ENCODE results near the gene PARD3B.

PARD3B gene

DNA sequence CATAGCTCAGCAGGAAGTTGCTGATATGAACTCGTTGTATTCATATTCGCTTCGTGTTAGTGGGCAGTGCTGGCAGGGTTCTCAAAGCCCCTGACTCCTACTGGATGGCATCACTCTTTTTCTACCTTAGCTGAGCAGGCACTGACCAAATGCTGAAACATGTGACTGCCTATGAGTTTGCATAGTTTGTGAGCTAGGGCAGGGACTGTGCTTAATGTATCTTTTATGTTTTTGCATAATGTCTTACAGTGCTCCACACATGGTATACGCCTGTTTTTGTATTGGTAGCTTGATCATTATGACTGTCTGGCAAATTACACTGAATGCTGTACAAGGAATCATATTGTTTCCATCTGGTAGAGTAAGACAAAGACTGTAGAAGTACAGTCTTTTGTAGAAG lies 305.3 kb downstream of the PARD3B start:
- no peak for DNase-seq

DNA sequence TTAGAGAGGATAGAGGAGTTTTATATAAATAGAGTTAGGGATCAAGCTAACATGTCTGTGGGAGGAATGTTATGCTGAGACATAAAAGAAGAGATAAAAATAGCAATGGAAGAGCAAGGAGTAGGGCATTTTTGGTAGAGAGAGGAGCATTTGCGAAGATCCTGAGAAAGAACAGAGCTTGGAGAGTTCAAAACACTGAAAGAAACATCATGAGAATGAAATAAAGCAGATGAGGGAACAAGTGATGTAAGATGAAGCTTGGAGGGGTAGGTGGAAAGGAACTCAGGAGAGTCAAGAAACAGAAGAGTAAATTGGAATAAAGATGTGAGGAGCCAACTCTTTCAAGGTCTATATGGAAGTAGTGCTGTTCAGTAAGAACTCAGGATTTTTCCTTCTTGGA lies 308.6 kb downstream of the PARD3B start:
- no peak for DNase-seq

DNA sequence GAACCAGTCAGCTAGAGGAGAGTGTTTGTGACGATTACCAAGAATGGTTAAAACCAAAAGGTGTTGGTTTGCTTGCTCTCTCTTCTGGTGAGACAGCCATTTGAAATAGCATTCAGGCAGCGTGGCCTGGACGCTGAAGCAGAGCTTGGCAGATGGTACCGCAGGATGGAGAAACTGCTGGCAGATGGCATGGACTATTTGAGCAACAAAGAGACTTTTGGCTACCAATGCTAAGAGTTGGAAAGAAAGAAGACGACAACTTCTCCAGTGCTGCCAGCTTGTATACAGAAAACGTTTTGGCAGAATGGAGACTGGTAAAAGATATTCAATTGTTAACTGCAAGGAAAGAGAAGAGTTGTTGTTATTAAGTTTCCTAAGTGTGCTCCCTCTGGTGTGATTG lies 315.0 kb downstream of the PARD3B start:
- DNase-seq = no peak

DNA sequence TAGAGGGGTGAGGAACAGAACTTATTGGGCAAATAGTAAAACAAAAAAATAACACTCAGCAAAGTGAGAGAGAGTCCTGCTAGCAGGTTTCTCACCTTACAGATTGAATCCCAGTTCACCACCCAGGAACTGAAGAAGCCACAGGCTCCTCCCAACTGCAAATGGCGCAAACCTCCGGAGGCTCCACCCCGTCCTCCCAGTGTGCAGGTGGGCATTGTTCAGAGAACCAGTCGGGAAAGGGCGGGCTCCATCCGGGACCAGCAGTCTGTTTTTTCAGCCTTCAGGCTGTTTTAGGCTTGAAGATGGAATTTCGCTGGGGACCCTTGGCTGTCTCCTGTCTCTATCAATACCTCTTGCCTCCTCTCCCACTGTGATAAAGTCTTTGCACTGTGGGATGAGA lies 317.5 kb downstream of the PARD3B start:
- DNase-seq = no peak

DNA sequence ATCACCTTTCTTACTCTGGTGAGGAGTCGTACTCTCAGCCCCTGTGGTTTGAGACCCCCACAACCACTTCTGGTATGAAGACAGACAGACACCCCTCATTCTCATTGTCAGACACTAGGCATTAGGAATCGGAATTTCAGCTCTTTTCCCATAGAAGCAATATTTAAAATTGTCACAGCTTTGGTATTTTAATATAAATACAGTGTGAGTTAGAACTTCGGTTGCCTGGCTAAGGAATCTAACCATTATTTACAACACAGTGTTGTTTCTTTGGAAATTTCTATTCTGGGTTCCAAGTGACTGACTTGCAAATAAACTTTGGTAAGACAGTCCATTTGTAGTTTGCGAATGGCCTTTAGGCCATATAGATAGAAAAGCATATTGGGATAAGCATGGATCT lies 318.1 kb downstream of the PARD3B start:
- DNase-seq = no peak

DNA sequence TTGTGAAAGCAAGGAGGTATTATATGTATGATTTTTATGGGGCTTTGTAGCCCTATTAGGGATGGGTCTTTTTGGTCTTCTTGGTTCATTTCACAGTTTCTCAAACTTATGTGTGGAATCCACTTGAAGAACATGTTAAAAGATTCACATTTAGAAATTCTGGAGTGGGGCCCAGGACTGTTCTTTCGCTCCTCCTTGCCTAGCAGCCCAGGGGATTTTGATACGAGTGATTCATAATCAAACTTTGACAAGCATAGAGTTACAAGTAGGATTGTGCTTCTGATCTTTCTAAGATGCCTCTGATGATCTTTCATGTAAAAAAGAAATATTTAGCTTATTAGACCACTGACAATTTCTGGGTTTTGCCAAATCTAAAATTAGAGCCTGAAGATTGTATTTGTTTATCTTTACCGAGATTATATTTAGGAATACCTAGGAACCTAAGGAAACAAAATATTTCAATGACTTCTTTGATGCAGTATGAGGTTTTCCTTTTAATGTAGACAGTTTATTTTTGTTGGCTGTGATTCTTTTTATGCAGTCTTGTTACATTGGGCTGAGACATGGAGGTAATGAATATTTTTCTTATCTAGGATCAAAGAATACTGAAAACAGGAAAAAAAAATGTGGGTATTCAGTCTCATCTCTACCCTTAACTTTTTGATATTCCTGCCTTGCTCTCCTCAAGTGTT lies 324.0 kb downstream of the PARD3B start:
- DNase-seq = no peak

DNA sequence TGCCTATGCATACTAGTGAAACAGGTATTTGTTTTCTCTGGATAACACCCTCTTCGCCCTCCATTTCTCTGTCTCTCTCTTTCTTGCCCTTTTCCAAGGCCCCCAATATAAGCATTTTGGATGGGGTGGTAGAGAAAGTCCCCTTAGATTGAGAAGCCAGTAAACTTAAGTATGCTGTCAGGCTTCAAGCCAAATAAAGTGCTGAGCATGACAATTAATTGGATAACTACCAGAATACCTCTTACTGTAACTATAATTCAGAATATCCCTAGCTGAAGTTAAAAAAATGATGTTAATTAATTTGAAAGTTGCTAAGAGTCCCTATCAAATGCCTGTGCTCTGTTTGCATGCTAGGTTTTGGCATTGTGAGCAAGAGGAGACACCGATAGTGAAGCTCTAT lies 324.8 kb downstream of the PARD3B start:
- no peak for DNase-seq

DNA sequence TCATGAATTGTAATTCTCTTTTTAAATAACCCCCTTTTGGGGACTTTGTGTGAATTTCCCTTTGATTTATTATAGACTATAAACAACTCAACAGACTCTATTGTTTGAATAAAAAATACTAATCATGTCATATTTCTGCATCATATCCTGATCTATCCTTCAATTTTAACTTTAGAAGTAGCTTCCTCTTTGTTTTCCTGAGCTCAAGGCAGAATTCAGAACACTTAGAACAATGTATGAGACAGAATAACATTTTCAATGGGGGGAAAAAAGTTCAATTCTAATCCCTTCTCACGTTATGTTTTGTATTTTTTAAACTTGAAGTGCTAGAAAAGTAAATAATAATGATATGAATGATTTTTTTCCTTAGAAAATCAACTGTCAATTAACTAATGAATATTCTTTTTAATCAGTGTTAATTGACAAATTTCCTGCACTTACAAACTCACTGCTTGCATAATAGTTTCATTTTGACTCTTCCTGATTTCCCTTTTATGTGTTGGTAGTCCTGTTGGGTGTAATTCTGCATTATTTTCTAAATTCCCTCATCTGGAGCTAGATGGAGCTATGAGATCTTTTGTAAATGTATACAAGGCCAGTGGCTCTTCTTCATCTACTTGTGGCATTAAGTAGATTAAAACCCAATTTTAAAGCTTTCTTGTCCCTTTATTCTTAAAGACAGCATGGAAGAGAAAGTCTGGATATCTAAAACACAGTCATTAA lies 326.1 kb downstream of the PARD3B start:
- no peak for DNase-seq

DNA sequence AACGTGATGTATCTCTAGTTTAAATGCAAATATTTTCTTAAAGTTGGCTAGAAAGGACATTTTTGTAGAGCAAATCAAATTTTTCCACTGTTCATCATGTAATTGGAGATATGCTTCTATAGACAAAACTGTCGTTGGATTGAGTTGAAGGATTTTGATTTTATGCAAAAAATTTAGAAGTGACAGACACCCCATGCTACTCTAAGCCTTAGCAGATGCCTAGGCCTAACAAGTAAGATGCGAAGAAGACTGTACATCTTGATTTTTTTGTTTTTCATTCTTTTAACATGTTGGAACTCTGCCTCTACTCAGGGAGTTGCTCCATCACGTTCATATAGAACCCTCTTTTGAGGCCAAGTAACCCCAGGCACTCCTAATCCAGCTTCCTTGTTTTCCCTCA lies 331.0 kb downstream of the PARD3B start:
- DNase-seq = no peak

DNA sequence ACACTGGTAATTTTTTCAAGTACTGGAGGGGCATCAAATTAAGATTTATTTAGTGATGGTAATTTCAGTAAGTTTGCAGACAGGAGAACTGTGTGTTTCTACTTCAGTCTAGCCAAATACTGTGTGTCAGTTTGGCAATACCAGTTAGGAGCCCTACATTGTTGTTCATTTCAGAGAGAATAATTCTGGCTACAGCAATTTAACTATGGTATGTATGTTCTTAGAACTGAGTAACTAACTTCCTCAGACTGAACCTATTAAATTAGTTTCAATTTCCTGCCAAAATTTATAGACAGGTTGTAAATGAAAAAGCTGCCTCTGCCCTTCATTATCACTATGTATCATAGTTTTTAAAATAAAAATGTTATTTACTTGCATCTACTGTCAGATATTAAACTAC lies 332.4 kb downstream of the PARD3B start:
- no peak for DNase-seq

DNA sequence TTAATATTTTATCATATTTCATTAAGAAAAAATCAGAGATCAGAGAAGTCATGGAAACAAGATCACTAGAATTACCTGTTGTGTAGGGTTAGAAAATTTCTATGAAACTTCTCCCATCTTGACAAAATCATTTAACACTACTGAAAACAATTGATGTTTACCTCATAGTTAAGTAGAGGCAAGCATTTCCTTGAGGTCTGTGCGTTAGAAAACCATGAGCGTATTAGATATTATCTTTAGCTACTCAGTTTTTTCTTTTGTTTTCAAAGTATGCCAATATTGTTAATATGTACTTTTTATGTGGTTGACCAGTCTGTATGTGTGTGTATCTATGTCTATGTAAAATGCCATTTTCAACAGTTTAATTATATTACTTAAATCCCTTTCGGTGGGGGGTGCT lies 335.7 kb downstream of the PARD3B start:
- no peak for DNase-seq

DNA sequence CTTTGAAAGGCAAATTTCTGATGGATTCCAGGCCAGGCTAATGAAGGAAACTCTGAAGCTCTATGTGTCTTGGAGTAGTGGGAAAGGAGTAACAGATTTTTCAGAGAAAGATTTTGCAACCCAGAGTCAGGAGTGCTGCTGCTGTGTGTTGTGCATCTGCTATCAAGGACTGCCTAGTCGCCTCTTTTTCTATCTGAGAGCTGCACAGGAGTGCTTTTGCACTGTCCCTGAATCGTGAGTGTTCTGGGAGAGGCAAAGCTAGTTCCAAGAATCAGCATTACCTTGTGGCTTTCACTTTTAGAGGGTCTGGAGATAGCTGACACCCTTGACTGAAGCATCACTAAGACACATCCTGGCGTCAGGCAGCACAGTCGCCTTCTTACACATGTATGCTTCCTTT lies 336.4 kb downstream of the PARD3B start:
- DNase-seq = no peak

DNA sequence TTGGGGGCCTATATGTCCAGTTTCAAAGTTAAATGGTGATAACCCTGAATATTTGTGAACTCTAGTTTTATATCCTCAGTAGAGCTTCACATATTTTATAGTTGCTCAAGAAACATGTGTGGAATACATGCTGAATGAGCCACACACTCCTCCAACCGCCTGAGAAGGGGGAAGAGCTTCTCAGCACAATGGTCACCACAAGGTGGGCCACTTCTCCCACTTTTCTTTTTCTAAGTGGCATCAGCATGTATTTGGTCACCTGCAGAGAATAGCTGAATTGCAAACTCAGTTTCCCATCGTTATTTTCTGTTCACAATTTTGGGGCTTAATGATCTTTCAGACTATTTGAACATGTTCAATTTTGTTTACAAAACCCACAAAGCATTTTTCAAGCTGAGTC lies 340.5 kb downstream of the PARD3B start:
- DNase-seq = no peak

DNA sequence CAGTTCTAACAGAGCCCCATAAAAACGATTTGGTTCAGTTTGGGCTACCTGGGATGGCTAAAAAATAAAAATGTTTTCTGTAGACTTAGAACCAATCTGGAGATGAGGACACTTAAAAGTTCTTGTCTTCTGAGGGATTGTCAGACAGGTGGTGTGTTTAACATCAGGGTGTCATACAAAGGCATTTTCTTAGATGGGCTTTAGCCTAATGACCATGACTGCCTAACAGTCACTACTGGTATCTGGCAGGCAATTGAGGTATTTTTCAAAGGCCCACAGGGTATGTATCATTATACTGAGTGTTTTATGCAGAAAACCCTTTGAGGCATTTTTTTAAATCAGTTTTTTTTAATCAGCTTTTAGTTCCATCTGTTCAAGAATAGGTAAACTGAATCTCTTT lies 341.4 kb downstream of the PARD3B start:
- no peak for DNase-seq

DNA sequence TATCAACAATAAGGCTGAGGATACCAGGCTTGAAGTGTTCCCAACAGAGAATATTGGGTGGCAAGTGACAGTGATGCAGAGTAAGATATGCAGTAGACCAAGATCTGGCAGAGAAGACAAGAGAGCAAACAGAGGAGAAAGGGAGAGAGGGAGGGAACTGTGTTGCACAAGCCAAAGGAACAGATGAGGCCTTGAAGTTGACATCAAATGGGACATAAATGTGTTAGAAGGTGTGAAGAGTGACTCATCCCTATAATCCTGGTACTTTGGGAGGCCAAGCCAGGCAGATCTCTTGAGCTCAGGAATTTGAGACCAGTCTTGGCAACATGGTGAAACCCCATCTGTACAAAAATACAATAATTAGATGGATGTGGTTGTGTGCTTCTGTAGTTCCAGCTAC lies 342.9 kb downstream of the PARD3B start:
- no peak for DNase-seq

DNA sequence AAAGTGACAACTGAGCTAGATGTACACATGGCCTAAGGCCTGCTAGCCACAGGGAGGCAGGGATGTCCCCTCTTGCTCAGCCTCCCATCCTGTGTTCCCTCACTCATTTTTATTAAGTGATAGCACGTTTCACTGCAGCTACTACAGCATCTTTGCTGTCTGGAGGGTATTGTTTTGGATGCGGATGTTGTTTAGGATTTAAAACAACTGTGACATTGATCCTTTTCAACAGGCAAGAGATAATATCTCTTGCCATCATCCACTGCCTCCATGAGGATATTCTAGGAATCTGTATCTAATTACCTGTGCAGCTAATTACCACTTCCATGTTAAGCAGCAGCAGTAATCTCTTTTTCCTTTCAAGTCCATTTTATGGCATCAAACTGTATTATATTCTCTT lies 345.4 kb downstream of the PARD3B start:
- DNase-seq = no peak

DNA sequence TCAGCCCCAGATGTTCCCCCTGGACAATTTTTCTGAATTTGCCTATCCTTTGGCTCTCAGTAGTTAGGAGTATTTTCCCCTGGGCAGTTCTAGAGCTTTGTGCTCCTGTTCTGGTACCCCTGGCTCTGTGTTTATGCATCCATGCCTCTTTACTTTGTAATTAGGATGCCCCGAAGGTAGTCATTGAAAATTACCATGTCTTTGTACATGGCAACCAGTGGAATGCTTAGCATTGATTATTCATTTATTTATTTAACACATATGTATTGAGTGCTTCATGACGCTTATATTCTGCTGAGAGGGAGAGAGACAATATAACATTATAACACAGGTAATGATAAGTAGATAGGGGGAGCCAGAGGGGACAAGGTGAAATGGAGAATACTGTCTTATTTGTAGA lies 346.5 kb downstream of the PARD3B start:
- no peak for DNase-seq

DNA sequence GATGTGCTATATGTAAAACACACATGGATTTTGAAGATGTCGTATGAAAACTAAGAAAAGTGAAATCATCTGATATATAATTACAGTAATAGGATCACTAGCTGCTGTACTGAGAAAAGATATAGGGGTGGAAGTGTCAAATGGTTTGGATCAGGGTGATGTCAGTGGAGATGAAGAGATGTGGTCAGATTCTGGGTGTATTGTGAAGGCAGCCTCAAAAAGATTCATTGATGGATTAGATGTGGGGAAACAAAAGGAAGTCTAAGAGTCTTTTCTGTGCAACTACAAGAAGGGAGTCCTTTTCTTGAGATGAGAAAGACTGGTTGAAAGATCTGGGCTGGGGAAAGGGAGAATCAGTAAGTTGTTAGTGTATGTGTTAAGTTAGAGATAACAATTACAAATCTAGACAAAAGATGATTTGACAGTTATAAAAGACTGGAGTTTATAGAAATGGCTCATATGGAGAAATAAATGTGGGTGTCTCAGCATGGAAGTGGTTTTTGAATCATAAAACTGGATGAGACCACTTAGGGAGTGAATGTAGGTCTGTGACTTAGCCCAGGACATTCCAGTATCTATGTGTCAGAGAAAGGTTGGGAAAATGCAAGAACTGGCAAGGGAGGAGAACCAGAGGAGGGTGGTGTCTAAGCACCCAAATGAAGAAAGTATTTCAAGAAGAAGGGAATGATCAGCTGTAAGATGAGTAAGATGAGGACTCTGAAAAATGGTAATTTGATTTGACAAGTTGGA lies 347.4 kb downstream of the PARD3B start:
- no peak for DNase-seq

DNA sequence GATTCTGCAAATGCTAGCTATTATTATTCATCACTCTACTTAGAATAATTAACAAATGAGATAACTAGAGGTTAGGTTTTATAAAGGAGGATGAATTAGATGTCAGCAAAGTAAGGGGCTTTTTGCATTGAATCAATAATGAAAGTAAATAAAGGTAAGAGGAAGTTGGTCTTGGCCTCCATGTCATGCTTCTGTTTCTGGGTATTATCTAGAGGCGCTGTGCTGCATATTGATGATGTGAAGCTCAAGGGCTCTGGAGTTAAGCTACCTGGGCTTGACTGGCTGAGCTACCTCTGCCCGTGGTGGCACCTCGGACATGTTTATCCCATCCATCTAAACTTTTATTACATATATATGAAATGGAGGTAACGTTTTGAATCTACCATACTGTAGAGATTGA lies 350.9 kb downstream of the PARD3B start:
- DNase-seq = no peak

DNA sequence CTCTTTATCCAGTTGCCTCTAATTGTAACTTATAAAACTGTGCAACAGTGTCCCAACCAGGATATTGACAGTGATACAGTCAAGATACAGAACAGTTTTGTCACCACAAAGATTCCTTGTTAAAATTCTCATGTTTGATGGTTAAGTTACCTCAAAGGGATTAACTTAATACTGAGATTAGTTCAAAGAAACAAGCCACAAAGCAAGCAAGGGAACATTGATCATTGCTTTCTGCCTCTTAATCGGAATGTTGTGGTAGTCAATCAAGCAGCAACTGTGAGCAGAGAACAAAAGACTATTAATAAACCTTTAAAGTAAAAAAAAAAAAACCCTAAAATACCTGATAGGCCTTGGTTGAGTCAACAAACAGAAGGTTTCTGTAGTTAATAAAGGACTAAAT lies 352.3 kb downstream of the PARD3B start:
- DNase-seq = no peak

DNA sequence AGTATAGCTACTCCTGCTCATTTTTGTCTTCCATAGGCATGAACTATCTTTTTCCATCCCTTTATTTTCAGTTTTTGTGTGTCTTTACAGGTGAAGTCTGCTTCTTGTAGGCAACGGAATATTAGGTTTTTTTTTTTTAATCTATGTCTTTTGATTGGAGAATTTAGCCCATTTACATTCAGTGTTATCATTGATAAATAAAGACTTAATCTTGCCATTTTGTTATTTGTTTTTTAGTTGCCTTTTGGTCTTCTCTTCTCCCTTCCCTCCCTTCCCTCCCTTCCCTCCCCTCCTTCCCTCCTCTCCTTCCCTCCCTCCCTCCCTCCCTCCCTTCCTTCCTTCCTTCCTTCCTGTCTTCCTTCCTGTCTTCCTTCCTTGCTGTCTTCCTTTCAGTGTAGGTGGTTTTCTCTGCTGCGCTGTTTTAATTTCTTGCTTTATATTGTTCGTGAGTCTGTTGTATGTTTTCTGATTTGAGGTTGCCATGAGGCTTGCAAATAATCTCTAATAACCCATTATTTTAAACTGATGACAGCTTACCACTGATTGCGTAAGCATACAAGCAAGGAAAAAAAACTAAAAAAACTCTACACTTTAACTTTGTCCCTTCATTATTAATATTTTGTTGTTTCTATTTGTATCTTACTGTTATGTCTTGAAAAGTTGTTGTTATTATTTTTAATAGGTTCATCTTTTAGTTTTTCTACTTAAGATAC lies 353.8 kb downstream of the PARD3B start:
- DNase-seq = no peak

DNA sequence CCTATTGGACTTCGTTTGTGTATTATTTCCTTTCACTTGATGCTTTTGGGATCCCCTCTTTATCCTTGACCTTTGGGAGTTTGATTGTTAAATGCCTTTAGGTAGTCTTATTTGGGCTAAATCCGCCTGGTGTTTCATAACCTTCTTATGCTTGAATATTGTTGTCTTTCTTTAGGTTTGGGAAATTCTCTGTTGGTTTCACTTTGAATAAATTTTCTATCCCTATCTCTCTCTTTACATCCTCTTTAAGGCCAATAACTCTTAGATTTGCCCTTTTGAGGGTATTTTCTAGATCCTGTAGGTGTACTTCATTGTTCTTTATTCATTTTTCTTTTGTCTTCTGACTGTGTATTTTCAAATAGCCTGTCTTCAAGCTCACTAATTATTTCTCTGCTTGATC lies 354.7 kb downstream of the PARD3B start:
- no peak for DNase-seq

DNA sequence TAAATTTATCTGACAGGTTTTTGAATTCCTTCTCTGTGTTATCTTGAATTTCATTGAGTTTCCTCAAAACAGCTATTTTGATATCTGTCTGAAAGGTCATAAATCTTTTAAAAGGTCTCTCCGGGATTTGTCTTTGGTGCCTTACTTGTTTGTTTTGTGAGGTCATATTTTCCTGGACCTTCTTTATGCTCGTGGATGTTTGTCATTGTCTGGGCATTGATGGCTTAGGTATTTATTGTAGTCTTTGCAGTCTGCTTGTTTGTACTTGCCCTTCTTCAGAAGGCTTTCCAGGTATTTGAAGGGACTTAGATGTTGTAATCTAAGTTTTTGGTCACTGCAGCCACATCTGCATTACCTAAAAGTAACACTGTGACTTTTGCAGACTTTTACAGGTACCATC lies 355.2 kb downstream of the PARD3B start:
- no peak for DNase-seq

DNA sequence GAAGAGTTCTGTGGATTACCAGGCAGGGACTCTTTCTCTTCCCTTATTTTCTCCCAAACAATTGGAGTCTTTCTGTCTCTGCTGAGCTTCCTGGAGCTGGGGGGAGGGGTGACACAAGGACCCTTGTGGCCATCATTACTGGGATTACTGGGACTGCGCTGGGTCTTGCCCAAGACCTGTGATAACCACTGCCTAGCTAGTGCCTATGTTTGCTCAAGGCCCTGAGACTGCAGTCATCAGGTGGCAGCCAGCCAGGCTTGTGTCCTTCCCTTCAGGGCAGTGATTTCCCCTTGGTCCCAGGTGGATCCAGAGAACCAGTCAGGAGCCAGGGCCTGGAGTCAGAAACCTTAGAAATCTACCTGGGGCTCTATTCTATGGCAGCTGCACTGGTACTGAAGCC lies 355.6 kb downstream of the PARD3B start:
- no peak for DNase-seq
